SK-N-SH (cell line): ENCODE data around the gene NLRP1. TPM values are rescaled to one million over a fixed set of nuclear protein-coding genes. Genes with fewer than 3 reads are reported as not detected.

Source experiments
- CTCF ChIA-PET: fragments of 300-600, 350-600 bp; formaldehyde crosslinking; extraction: SDS; loops from one replicate; lab custom pipeline; 2021; lab: Yijun Ruan, JAX
- POLR2A ChIA-PET: fragments of 350-600 bp; sonication (Branson Sonifier 250); formaldehyde crosslinking; extraction: SDS; loops from one replicate; lab custom pipeline; 2020; ENCODE audit warnings: antibody characterized with exemption, inconsistent platforms; lab: Yijun Ruan, JAX
- DNase-seq: peaks from one replicate; pipeline ENCODE4 v3.0.0; 2012
- H2AFZ ChIP-seq: fragments of 200-600 bp; sonication (generic); 2 replicates; pipeline ENCODE4 v1.8.1; 2016; ENCODE audit warnings: antibody characterized with exemption, mild to moderate bottlenecking, low read depth
- H3F3A ChIP-seq: fragments of 200-600 bp; sonication (generic); replicated peaks from 2 replicates; pipeline ENCODE3; 2016; ENCODE audit warnings: antibody characterized with exemption, mild to moderate bottlenecking; ENCODE audit not compliant: insufficient read depth
- H3K27ac ChIP-seq, 2 experiments: fragments of 200-500 bp in 1 of 2; fragments of 200-600 bp in 1 of 2; sonication (Bioruptor generic) in 1 of 2; sonication (generic), shearing (Covaris generic) in 1 of 2; 2 replicates each; pipeline versions ENCODE4 v1.5.1 to v1.6.1; 2014 to 2016; ENCODE audit warnings: low read depth in 2 of 2, inconsistent platforms in 1 of 2, low read length in 1 of 2, mild to moderate bottlenecking in 1 of 2, mixed read lengths in 1 of 2
- H3K27me3 ChIP-seq: fragments of 200-600 bp; sonication (generic), shearing (Covaris generic); 2 replicates; pipeline ENCODE4 v1.6.1; 2016; ENCODE audit warnings: mixed run types; ENCODE audit not compliant: insufficient read depth
- H3K36me3 ChIP-seq, 2 experiments: fragments of 200-500 bp in 1 of 2; fragments of 200-600 bp in 1 of 2; sonication (Bioruptor generic) in 1 of 2; sonication (generic) in 1 of 2; replicated peaks in 1 of 2; 2 replicates each; pipeline versions ENCODE3 to v1.5.1; 2014 to 2016; ENCODE audit warnings: low read length in 1 of 2, mild to moderate bottlenecking in 1 of 2; ENCODE audit not compliant: insufficient read depth in 2 of 2, control insufficient read depth in 1 of 2
- H3K4me1 ChIP-seq, 2 experiments: fragments of 200-500 bp in 1 of 2; fragments of 200-600 bp in 1 of 2; sonication (Bioruptor generic) in 1 of 2; sonication (generic), shearing (Covaris generic) in 1 of 2; 2 replicates each; pipeline versions ENCODE4 v1.5.1 to v1.6.1; 2014 to 2016; ENCODE audit warnings: low read depth in 1 of 2, low read length in 1 of 2, mixed run types in 1 of 2; ENCODE audit not compliant: insufficient read depth in 2 of 2, control insufficient read depth in 1 of 2
- H3K4me2 ChIP-seq: fragments of 200-600 bp; sonication (generic), shearing (Covaris generic); 2 replicates; pipeline ENCODE4 v1.6.1; 2017; ENCODE audit warnings: mixed run types
- H3K4me3 ChIP-seq, 2 experiments: fragments of 200-500 bp in 1 of 2; fragments of 200-600 bp in 1 of 2; sonication (Bioruptor generic) in 1 of 2; sonication (generic), shearing (Covaris generic) in 1 of 2; 2 replicates each; pipeline versions ENCODE4 v1.5.1 to v1.8.1; 2014 to 2016; ENCODE audit warnings: low read depth in 2 of 2, inconsistent platforms in 1 of 2, low read length in 1 of 2, mild to moderate bottlenecking in 1 of 2, mixed read lengths in 1 of 2, moderate library complexity in 1 of 2
- H3K79me2 ChIP-seq: fragments of 200-600 bp; sonication (generic); 2 replicates; pipeline ENCODE4 v1.8.1; 2017; ENCODE audit warnings: mild to moderate bottlenecking; ENCODE audit not compliant: insufficient read depth
- H3K9ac ChIP-seq: fragments of 200-600 bp; sonication (generic); 2 replicates; pipeline ENCODE4 v1.6.1; 2017; ENCODE audit warnings: mixed run types
- H3K9me2 ChIP-seq: fragments of 200-600 bp; sonication (generic); 2 replicates; pipeline ENCODE4 v1.6.1; 2017; ENCODE audit warnings: mixed run types
- H3K9me3 ChIP-seq: fragments of 200-600 bp; sonication (generic); 2 replicates; pipeline ENCODE4 v1.6.1; 2017; ENCODE audit warnings: mixed run types, mild to moderate bottlenecking, moderate library complexity
- H4K20me1 ChIP-seq: fragments of 200-600 bp; sonication (generic); 2 replicates; pipeline ENCODE4 v1.6.1; 2017; ENCODE audit warnings: mild to moderate bottlenecking, mixed run types; ENCODE audit not compliant: insufficient read depth
- CHD2 ChIP-seq: fragments of 150-350 bp; IDR thresholded peaks from 2 replicates; pipeline ENCODE4 v1.6.1; 2018; ENCODE audit warnings: low read length; ENCODE audit not compliant: partially characterized antibody
- CTCF ChIP-seq: fragments of 200-600 bp; sonication (generic); IDR thresholded peaks from 2 replicates; pipeline ENCODE4 v1.6.1; 2017; ENCODE audit warnings: antibody characterized with exemption, mild to moderate bottlenecking, moderate library complexity
- EZH2phosphoT487 ChIP-seq: fragments of 200-600 bp; sonication (generic); IDR thresholded peaks from 2 replicates; pipeline ENCODE4 v1.6.1; 2017; ENCODE audit warnings: low read depth, mixed run types, mild to moderate bottlenecking, antibody characterized with exemption, moderate library complexity, borderline replicate concordance
- FOSL2 ChIP-seq: IDR thresholded peaks from 2 replicates; pipeline ENCODE4 v1.4.0; 2012; ENCODE audit warnings: low read depth, mild to moderate bottlenecking, moderate library complexity, borderline replicate concordance
- MAX ChIP-seq: IDR thresholded peaks from 2 replicates; pipeline ENCODE4 v1.4.0; 2012; ENCODE audit warnings: low read depth
- MXI1 ChIP-seq: IDR thresholded peaks from 2 replicates; pipeline ENCODE4 v1.6.1; 2012; ENCODE audit warnings: mild to moderate bottlenecking, low read depth, low read length, improper control_type of control experiment
- NRF1 ChIP-seq: IDR thresholded peaks from 2 replicates; pipeline ENCODE4 v1.6.1; 2012; ENCODE audit warnings: low read depth, mild to moderate bottlenecking, low read length
- RCOR1 ChIP-seq: fragments of 150-350 bp; IDR thresholded peaks from 2 replicates; pipeline ENCODE4 v1.6.1; 2017; ENCODE audit warnings: antibody characterized with exemption, low read length
- RXRA ChIP-seq: IDR thresholded peaks from 2 replicates; pipeline ENCODE4 v1.4.0; 2012; ENCODE audit warnings: low read depth, mild to moderate bottlenecking, borderline replicate concordance
- TAF1 ChIP-seq: IDR thresholded peaks from 2 replicates; pipeline ENCODE4 v1.6.1; 2012; ENCODE audit warnings: low read depth, mild to moderate bottlenecking, low read length, moderate library complexity, borderline replicate concordance
- TCF12 ChIP-seq: IDR thresholded peaks from 2 replicates; pipeline ENCODE4 v1.4.0; 2012
- TEAD4 ChIP-seq: IDR thresholded peaks from 2 replicates; pipeline ENCODE4 v1.4.0; 2012; ENCODE audit warnings: mild to moderate bottlenecking, borderline replicate concordance; ENCODE audit not compliant: insufficient read depth
- YY1 ChIP-seq: IDR thresholded peaks from 2 replicates; pipeline ENCODE4 v1.4.0; 2012; ENCODE audit warnings: low read depth, mild to moderate bottlenecking
- WGBS: methylation state at CpG from one replicate; pipeline ENCODE4 v1.1.6; 2017; ENCODE audit warnings: low lambda C conversion rate; 5-methylcytosine and 5-hydroxymethylcytosine counted together
- polyA plus RNA-seq, 3 experiments: library from polyadenylated mRNA; depleted of rRNA; stranded (reverse); fragments of >200 nt; gene quantifications; 2 replicates each; pipeline ENCODE4 v1.2.3, GENCODE V29; 2012
- TF ChIP-seq, protein P1 (sequence below): IDR thresholded peaks from 2 replicates; pipeline ENCODE4 v1.4.0; 2012; ENCODE audit warnings: low read depth, borderline replicate concordance

NLRP1 gene
- polyA plus RNA-seq, 1 of the 3 experiments (the other 2 are of a cell fraction), result 51.4 TPM

- H3K4me2 ChIP-seq, result no peak overlapping the region
- no peaks in the 10 kb centered on the region for H3K79me2 ChIP-seq
- no peak overlapping the region for H3K27ac ChIP-seq
- no peaks in the 10 kb centered on the region for H3K9me2 ChIP-seq
- no peaks in the 10 kb centered on the region for H3K9me3 ChIP-seq
- no peak overlapping the region for H3K4me3 ChIP-seq
- no peaks in the 10 kb centered on the region for H3F3A ChIP-seq
- H4K20me1 ChIP-seq, result no peaks in the 10 kb centered on the region
- H3K36me3 ChIP-seq, result peaks cover 3 to 12% of the 10 kb centered on the region in 2 experiments
- no peaks in the 10 kb centered on the region for H3K27me3 ChIP-seq
- no peak for TF ChIP-seq TCF12
- no peak for TF ChIP-seq TAF1
- TF ChIP-seq EZH2phosphoT487, result no peak
- no peak for TF ChIP-seq YY1
- TF ChIP-seq MAX, result no peak
- H3K9ac ChIP-seq, result no peak overlapping the region
- peaks cover 0 to 5% of the 10 kb centered on the region in 2 experiments; a peak in 1 of 4 replicates for H3K4me1 ChIP-seq
- ChIA-PET CTCF (interaction anchor here (1.0 kb wide), 1 partner anchor 44 kb away, joined by 3 read pairs; no protein-coding TSS in a partner anchor), POLR2A (no interaction called here)
- 56% methylated on average over 2 of the region's 2 CpGs for WGBS
- no peak for DNase-seq
- no peak overlapping the region for H2AFZ ChIP-seq
Measured at GRCh38 chr17:5544115-5544514, 40.2 kb downstream of the NLRP1 start.

- Histone ChIP-seq H3K36me3 (peaks cover 2 to 3% of the 10 kb centered on the region in 2 experiments), H3K4me1 (peaks cover 0 to 5% of the 10 kb centered on the region in 2 experiments; a peak in 1 of 4 replicates), H2AFZ (no peak overlapping the region), H3K4me3 (no peak overlapping the region), H3K9ac (no peak overlapping the region), H3K9me2 (no peaks in the 10 kb centered on the region), H4K20me1 (no peaks in the 10 kb centered on the region), H3F3A (no peaks in the 10 kb centered on the region), H3K27ac (no peak overlapping the region), H3K9me3 (no peaks in the 10 kb centered on the region), H3K4me2 (no peak overlapping the region), H3K27me3 (no peaks in the 10 kb centered on the region), H3K79me2 (no peaks in the 10 kb centered on the region)
- ChIA-PET POLR2A (no interaction called here), CTCF (interaction anchor here (1.0 to 1.8 kb wide), 2 partner anchors 17 to 102 kb away, joined by 3 to 4 read pairs; partner anchors contain the start of gene C1QBP)
- WGBS, result 57% methylated on average over 6 of the region's 6 CpGs
- TF ChIP-seq CTCF (no peak), FOSL2 (no peak), RCOR1 (no peak), MXI1 (no peak), NRF1 (no peak), RXRA (no peak), CHD2 (no peak), TEAD4 (no peak)
- TF ChIP-seq, protein P1, sequence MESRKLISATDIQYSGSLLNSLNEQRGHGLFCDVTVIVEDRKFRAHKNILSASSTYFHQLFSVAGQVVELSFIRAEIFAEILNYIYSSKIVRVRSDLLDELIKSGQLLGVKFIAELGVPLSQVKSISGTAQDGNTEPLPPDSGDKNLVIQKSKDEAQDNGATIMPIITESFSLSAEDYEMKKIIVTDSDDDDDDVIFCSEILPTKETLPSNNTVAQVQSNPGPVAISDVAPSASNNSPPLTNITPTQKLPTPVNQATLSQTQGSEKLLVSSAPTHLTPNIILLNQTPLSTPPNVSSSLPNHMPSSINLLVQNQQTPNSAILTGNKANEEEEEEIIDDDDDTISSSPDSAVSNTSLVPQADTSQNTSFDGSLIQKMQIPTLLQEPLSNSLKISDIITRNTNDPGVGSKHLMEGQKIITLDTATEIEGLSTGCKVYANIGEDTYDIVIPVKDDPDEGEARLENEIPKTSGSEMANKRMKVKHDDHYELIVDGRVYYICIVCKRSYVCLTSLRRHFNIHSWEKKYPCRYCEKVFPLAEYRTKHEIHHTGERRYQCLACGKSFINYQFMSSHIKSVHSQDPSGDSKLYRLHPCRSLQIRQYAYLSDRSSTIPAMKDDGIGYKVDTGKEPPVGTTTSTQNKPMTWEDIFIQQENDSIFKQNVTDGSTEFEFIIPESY, result no peak
- DNase-seq, result no peak
Measured at GRCh38 chr17:5541610-5542202, 42.6 kb downstream of the NLRP1 start.
